Activated CD4-positive, CD25-positive, alpha-beta regulatory T cell treated with anti-CD3 and anti-CD28 coated beads, Interleukin-2, amount 50 U/mL, for 16 hours (primary cell): Measurements from ENCODE around the gene CPA2.

Experiments used
- DNase-seq: peaks from one replicate; pipeline ENCODE4 v3.0.0-alpha.2; 2020; ENCODE audit warnings: low read depth, low spot score

Gene CPA2

GRCh38 chr7:130279286-130279685, 12.6 kb downstream of the CPA2 start:
- DNase-seq, result no peak

- DNase-seq, result no peak
Observed at GRCh38 chr7:130279906-130280305, 13.2 kb downstream of the CPA2 start.

GRCh38 chr7:130281260-130281659, 14.6 kb downstream of the CPA2 start:
- DNase-seq, result no peak

- no peak for DNase-seq
Observed at GRCh38 chr7:130286881-130287280, 20.2 kb downstream of the CPA2 start.

- no peak for DNase-seq
Observed at GRCh38 chr7:130288168-130288567, 21.5 kb downstream of the CPA2 start.

- DNase-seq, result no peak
Observed at GRCh38 chr7:130288829-130289228, 22.2 kb downstream of the CPA2 start.

- DNase-seq, result no peak
Observed at GRCh38 chr7:130289478-130289877, 22.8 kb downstream of the CPA2 start.

GRCh38 chr7:130290745-130291144, 24.1 kb downstream of the CPA2 start:
- DNase-seq, result no peak

GRCh38 chr7:130292682-130293257, 26.1 kb downstream of the CPA2 start, which contains the start of gene CPA4:
TSS of gene CPA4 (plus strand) at chr7:130293161. CDS start at chr7:130293181, 20 bp downstream.
- no peak for DNase-seq

- DNase-seq, result no peak
Observed at GRCh38 chr7:130293521-130293920, 26.9 kb downstream of the CPA2 start.

GRCh38 chr7:130294314-130294713, 27.7 kb downstream of the CPA2 start:
- no peak for DNase-seq

GRCh38 chr7:130296221-130296951, 29.7 kb downstream of the CPA2 start:
- no peak for DNase-seq

- no peak for DNase-seq
Observed at GRCh38 chr7:130297628-130298543, 31.2 kb downstream of the CPA2 start.

GRCh38 chr7:130298544-130299326, 32.1 kb downstream of the CPA2 start:
- DNase-seq, result no peak

- DNase-seq, result no peak
Observed at GRCh38 chr7:130299866-130300265, 33.2 kb downstream of the CPA2 start.

- no peak for DNase-seq
Observed at GRCh38 chr7:130301501-130302020, 34.9 kb downstream of the CPA2 start.

- no peak for DNase-seq
Observed at GRCh38 chr7:130302649-130303048, 36.0 kb downstream of the CPA2 start.

- DNase-seq, result no peak
Observed at GRCh38 chr7:130303127-130303526, 36.5 kb downstream of the CPA2 start.

- DNase-seq, result no peak
Observed at GRCh38 chr7:130303551-130303950, 36.9 kb downstream of the CPA2 start.

- DNase-seq, result no peak
Observed at GRCh38 chr7:130303982-130304381, 37.3 kb downstream of the CPA2 start.

GRCh38 chr7:130304878-130305277, 38.2 kb downstream of the CPA2 start:
- no peak for DNase-seq
